GM19193 (cell line): Measurements from ENCODE around the gene NPC2.

ENCODE experiments used
- POLR2A ChIP-seq: IDR thresholded peaks from 4 replicates; pipeline ENCODE4 v1.6.1; 2011; ENCODE audit not compliant: insufficient read depth, insufficient read length; ENCODE audit errors: extremely low read depth

The NPC2 gene

DNA sequence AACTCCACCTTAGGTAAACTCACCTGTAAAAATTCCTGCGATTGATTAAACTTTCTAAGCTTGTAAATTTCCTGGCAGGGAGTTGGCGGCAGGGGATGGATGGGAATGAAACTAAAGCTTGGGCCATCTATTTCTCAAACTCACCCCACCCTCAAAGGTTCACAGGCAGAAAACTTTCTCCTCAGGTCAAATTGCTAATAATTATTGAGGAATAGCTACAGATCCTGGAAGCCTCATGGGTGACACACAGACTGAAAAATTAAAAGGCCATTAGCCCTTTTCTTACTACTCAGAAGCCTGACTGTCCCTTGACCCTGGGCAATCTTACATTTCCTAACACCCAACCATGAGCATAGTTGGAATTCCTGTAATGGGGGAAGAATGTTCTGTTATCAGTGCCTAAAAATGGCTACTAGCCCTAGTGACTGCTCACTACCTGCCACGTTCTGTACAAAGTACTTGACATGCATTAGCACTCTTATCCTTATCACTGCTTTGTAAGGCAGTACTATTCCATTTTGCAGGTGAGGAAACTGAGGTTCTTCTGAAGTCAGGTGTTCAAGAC, 54.7 kb downstream of the NPC2 start:
- no peak for TF ChIP-seq POLR2A

DNA sequence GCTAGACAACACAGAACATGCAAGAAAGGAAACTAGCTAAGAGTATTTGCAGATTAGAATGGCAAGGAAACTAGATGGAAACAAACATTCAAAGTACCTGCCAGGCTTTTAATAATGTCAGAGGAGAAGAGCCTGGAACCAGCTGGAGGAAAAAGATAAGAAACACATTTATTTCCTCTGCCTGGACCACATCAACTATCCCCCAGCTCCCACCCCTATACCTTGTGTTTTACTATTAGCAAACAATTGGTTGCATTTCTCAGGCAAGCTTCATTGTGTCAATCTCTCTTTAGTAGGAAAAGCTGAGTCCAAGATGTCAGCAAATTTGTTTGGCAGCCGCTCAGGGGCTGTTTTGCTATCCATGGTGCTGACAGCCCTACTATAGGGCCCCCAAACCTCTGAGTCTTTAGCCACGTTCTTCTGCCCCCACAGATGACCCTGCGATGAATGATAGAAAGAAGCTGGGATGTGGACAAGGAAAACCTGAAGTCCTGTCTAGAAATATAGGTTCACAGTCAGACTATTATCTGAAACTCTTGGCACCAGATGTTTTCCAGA, 55.5 kb downstream of the NPC2 start:
- TF ChIP-seq POLR2A = no peak

DNA sequence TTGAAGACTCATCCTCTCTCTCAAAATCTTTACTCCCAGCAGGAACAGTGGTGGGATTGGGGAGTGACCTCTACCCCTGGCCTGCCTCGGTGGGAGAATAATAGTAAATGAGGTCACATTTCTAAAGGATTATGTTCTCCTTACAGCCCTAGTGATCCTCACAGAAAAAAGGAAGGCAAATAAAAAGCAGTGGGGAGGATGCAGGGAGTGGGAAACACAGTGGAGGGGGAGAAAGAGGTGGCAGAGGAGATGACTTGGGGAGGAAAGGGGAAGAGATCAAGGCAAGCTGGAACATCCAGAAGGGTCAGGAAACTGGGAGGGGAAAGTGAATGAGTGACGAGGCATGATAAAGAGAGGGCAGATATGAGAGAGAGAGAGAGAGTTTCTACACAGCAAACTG, 58.8 kb downstream of the NPC2 start:
- no peak for TF ChIP-seq POLR2A

DNA sequence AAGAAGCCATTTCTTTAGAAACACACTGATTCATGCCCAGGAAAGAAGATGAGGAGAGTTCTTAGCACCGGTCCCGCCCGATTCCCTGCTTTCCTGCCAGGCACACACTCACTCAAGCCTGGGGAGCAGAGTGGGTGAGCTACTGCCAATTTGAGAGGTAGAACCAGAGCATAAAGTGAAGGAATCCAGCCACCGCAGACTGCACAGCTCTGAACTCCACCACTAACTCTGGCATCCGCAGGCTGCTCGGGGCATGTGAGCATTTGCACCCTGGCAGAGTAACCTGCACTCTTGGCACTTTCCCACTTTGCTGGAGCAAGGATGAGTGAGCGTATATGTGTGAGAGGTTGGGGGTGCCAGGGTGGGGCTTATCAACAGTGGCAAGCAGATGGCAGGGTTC, 63.1 kb downstream of the NPC2 start:
- TF ChIP-seq POLR2A = no peak
